C4-2B (cell line): ENCODE data around the gene ANKRD33B.

ENCODE experiments used
- H3K27ac ChIP-seq: fragments of 450-650 bp; 2 replicates; pipeline ENCODE4 v1.5.1; 2017
- CTCF ChIP-seq: fragments of 450-650 bp; conservative IDR thresholded peaks from 2 replicates; pipeline ENCODE4 v1.5.1; 2017; ENCODE audit warnings: mild to moderate bottlenecking
- ZFX ChIP-seq: fragments of 450-650 bp; IDR thresholded peaks from 2 replicates; pipeline ENCODE4 v1.6.1; 2017

ANKRD33B gene

GRCh38 chr5:10538103-10538788, 25.6 kb upstream of the ANKRD33B start:
- H3K27ac ChIP-seq, result peak overlapping the region; percentile 64

GRCh38 chr5:10538789-10539686, 24.8 kb upstream of the ANKRD33B start:
- no peak for TF ChIP-seq CTCF
- TF ChIP-seq ZFX, result no peak
- H3K27ac ChIP-seq, result peak overlapping the region; percentile 64

More at GRCh38 chr5:10538103-10538788, 25.6 kb upstream of the ANKRD33B start:
- TF ChIP-seq CTCF, result no peak
- no peak for TF ChIP-seq ZFX

- peak overlapping the region; percentile 64 for H3K27ac ChIP-seq
- no peak for TF ChIP-seq ZFX
- TF ChIP-seq CTCF, result no peak
These were observed 24.2 kb upstream of the ANKRD33B start for GRCh38 chr5:10539687-10539998.

GRCh38 chr5:10540036-10540544, 23.8 kb upstream of the ANKRD33B start:
- no peak for TF ChIP-seq CTCF
- no peak for TF ChIP-seq ZFX
- no peak overlapping the region for H3K27ac ChIP-seq

GRCh38 chr5:10540951-10541646, 22.8 kb upstream of the ANKRD33B start:
- no peak overlapping the region for H3K27ac ChIP-seq
- no peak for TF ChIP-seq ZFX
- TF ChIP-seq CTCF, result no peak

DNA sequence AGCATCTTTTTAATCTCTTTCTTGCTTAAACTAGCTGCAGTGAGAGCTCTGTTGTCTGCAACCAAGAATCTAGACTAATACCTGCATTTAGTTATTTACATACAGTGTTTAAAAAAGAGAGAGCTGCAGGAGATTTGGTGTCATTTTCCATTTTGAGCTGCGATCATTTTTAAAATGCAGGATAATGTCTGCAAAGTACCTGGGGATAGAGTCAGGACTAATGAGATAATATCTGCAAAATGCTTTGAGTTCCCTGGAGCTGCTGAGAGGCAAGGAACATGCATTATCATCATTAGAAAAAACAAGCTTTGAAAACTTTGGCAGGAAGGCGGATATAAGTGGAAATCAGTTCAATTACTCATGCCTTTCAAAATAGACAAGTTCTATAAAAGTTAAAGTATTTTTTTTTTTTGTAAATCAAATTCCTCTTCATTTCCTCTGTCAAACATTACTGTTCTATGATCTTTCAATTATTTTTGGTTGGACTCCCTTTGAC, 21.8 kb upstream of the ANKRD33B start:
- TF ChIP-seq CTCF (no peak), ZFX (no peak)

More for the DNA sequence above, 21.8 kb upstream of the ANKRD33B start:
- no peak overlapping the region for H3K27ac ChIP-seq
